Epithelial cell of proximal tubule (primary cell): ENCODE results near the gene SHOX. TPM values are rescaled to one million over a fixed set of nuclear protein-coding genes. Genes with fewer than 3 reads are reported as not detected.

Experiments
- DNase-seq: peaks from one replicate; pipeline ENCODE4 v3.0.0-alpha.2; 2011; ENCODE audit warnings: low read depth
- H3K4me3 ChIP-seq: 2 replicates; pipeline ENCODE4 v1.5.1; 2011; ENCODE audit warnings: low read depth, mild to moderate bottlenecking, low read length
- total RNA-seq: library from RNA; depleted of rRNA; stranded (reverse); fragments of >200 nt; gene quantifications from 2 replicates; pipeline ENCODE4 v1.2.3, GENCODE V29; 2015
- TF ChIP-seq, protein P1 (sequence below): conservative IDR thresholded peaks from 2 replicates; pipeline ENCODE4 v1.5.1; 2012; ENCODE audit warnings: low read depth, mild to moderate bottlenecking, low read length

Gene SHOX
- total RNA-seq, 1 donor from 2014 or later, result not detected

DNA sequence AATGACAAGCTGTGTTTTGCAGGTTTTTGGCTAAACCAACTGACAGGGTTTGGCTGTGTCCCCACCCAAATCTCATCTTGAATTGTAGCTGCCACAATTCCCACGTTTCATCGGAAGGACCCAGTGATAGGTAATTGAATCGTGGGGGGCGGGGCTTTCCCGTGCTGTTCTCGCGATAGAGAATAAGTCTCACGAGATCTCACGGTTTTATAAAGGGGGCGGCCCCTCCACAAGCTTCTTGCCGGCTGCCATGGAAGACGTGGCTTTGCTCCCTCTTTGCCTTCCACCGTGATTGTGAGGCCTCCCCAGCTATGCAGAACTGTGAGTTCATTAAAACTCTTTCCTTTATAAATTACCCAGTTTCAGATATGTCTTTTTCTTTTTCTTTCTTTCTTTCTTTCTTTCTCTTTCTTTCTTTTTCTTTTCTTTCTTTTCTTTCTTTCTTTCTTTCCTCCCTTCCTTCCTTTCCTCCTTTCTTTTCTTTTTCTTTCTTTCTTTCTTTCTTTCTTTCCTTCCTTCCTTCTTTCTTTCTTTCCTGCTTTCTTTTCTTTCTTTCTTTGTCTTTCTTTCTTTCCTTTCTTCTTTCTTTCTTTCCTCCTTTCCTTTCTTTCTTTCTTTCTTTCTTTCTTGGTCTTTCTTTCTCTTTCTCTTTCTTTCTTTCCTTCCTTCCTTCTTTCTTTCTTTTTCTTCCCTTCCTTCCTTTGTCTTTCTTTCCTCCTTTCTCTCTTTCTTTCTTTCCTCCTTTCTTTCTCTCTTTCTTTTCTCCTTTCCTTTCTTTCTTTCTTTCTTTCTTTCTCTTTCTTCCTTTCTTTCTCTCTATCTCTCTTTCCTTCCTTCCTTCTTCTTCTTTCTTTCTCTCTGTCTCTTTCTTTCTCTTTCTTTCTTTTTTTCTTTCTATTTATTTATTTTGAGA is 54.8 kb downstream of the SHOX start:
- no peak overlapping the region for H3K4me3 ChIP-seq
- TF ChIP-seq, protein P1, sequence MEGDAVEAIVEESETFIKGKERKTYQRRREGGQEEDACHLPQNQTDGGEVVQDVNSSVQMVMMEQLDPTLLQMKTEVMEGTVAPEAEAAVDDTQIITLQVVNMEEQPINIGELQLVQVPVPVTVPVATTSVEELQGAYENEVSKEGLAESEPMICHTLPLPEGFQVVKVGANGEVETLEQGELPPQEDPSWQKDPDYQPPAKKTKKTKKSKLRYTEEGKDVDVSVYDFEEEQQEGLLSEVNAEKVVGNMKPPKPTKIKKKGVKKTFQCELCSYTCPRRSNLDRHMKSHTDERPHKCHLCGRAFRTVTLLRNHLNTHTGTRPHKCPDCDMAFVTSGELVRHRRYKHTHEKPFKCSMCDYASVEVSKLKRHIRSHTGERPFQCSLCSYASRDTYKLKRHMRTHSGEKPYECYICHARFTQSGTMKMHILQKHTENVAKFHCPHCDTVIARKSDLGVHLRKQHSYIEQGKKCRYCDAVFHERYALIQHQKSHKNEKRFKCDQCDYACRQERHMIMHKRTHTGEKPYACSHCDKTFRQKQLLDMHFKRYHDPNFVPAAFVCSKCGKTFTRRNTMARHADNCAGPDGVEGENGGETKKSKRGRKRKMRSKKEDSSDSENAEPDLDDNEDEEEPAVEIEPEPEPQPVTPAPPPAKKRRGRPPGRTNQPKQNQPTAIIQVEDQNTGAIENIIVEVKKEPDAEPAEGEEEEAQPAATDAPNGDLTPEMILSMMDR, result no peak
- no peak for DNase-seq

DNA sequence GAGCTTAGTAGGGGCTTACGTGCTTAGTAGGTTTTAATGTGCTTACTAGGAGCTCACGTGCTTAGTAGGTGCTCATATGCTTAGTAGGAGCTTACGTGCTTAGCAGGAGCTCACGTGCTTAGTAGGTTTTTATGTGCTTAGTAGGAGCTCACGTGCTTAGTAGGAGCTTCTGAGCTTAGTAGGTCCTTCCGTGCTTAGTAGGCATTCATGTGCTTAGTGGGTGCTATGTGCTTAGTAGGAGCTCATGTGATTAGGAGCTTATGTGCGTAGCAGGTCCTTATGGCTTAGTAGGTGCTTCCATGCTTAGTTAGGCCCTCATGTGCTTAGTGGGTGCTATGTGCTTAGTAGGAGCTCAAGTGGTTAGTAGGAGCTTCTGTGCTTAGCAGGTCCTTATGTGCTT is 59.4 kb downstream of the SHOX start:
- TF ChIP-seq, protein P1, result no peak
- no peak overlapping the region for H3K4me3 ChIP-seq
- no peak for DNase-seq

DNA sequence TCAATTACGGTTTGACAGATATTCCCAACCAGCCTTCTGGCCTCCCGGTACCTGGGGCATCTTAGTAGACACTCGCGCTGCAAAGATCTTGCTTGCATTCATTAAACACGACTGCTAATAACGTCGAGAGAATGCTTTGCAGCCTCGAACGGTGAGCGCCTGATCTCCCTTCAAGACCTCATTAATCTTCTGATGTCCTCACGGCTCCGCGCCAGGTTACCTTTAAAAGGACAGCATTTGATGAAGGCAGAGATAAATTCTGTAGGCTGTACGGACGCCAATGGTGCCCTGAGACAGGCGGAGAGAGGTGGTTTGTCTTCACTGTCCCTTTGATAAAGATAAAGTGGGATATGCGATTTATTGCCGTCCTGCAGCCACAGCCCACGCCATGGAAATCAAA is 64.2 kb downstream of the SHOX start:
- TF ChIP-seq, protein P1, result no peak
- H3K4me3 ChIP-seq, result no peak overlapping the region
- DNase-seq, result no peak

DNA sequence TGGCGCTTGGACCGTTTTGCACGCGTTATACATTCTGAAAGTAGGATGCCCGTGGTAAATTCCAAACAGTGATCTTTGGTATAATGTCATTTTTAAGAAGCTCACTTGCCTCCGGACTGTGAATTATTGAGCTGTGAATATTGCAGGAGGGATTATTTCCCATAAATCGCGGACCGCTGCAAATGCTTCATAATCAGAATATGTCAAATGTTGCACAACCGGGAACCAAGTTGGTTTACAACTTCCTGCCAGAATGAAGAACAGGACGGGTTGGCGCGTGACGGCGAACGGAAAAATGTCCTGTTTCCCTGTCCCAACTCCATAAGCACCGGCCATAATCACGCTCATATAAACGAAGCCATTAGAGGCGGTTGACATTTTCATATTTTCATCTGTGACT is 67.6 kb downstream of the SHOX start:
- TF ChIP-seq, protein P1, result no peak
- DNase-seq, result no peak

DNA sequence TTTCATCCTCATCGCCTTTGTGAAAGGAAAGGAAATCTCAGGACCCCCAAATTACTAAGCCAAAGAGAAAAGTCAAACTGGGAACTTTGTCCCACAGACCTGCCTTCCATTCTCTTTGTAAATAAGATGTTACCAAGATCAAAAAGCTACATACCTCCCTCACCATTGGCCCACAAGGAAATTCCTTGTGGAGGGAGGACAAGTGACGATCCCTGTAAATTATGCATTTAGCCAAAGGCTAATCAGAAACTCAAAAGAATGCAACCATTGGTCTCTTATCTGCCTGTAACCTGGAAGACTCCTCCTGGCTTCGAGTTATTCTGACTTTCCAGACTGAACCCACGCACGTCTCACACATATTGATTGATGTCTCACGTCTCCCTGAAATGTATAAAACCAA is 70.3 kb downstream of the SHOX start:
- no peak overlapping the region for H3K4me3 ChIP-seq
- TF ChIP-seq, protein P1, result no peak
- DNase-seq, result no peak

More for the DNA sequence above, 67.6 kb downstream of the SHOX start:
- H3K4me3 ChIP-seq, result no peak overlapping the region

DNA sequence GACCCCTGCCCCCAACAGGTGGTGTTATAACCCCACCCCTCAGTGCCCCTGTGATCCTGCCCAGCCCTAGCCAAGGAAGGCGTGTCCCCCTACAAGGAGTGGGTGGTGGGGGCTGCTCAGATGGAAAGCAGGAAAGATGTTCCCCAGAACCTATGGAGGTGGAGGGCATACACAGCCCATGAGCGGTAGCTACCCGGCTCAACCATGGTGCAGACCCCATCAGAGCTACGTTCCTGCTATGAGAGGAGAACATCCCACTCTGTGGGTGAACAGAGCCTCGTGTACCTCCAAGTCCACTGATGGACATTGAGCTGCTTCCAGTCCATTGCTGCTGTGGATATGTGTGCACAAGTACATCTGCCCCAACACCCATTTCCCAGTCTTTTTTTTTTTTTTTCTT is 71.1 kb downstream of the SHOX start:
- DNase-seq, result no peak
- TF ChIP-seq, protein P1, result no peak
- no peak overlapping the region for H3K4me3 ChIP-seq

DNA sequence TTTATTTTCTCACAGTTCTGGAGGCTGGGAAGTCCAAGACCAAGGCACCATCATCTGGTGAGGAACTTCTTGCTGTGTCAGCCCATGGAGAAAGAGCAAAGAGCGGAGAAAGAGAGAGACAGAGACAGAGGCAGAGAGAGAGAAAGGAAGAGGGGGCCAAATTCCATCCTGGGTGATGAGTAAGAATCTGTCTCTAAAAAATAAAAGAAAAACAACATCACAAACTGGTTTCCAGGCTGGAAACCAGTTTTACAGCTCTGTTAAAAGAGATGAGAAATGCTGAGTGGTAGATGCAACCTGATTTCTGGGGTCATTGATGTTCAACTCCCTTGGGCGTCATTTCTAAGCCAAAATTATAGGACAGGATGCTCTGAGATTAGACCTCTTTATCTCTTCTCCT is 72.9 kb downstream of the SHOX start:
- no peak for DNase-seq
- no peak overlapping the region for H3K4me3 ChIP-seq
- TF ChIP-seq, protein P1, result no peak
